ENCODE data around the gene NPM1.

- TF ChIP-seq FOXK2 (IDR thresholded peaks at IDR 0.05) (no peak), HMGXB4 (CRISPR knock-in tag; IDR thresholded peaks at IDR 0.05; ENCODE audit: borderline replicate concordance in 1 of 2, low read depth in 1 of 2) (no peak), PAX8 (CRISPR knock-in tag; IDR thresholded peaks at IDR 0.05; ENCODE audit: borderline replicate concordance) (no peak), TFAP4 (IDR thresholded peaks at IDR 0.05; ENCODE audit: borderline replicate concordance, low read depth) (no peak), RFX1 (IDR thresholded peaks at IDR 0.05) (no peak), GZF1 (CRISPR knock-in tag; IDR thresholded peaks at IDR 0.05) (no peak), FIP1L1 (IDR thresholded peaks at IDR 0.05; ENCODE audit: borderline replicate concordance, insufficient read depth, low read depth, low read length) (no peak), ZNF12 (CRISPR knock-in tag; IDR thresholded peaks at IDR 0.05) (no peak), ZFYVE20 (CRISPR knock-in tag; IDR thresholded peaks at IDR 0.05; ENCODE audit: borderline replicate concordance, low read depth) (no peak), HBP1 (CRISPR knock-in tag; IDR thresholded peaks at IDR 0.05; ENCODE audit: low read depth) (no peak), ELF1 (CRISPR knock-in tag; IDR thresholded peaks at IDR 0.05) (no peak), POLR2AphosphoS5 (IDR thresholded peaks at IDR 0.05; ENCODE audit: low read depth, low read length) (no peak), CEBPB (IDR thresholded peaks at IDR 0.05; ENCODE audit: borderline replicate concordance, low read depth, low read length) (no peak), REST (IDR thresholded peaks at IDR 0.05; ENCODE audit: borderline replicate concordance in 1 of 2, low read depth in 1 of 2, low read length in 2 of 2) (no peak)
Measured at GRCh38 chr5:171340042-171340441, 47.6 kb upstream of the NPM1 start.

All from HepG2 (cell line).